Naive B cell (primary cell): ENCODE measurements around the gene S100A8. TPM values are rescaled to one million over a fixed set of nuclear protein-coding genes. Genes with fewer than 3 reads are reported as not detected.

Experiments
- ATAC-seq, 2 donors: fragments of 150-1000 bp; cut with Tn5 transposase; 2 replicates each; pipeline ENCODE4 v1.10.0; 2021; ENCODE audit warnings: low read depth in 2 of 2, mild to moderate bottlenecking in 2 of 2, moderate library complexity in 2 of 2
- DNase-seq: peaks from one replicate; pipeline ENCODE4 v3.0.0; 2022
- H3K27ac Mint-ChIP-seq, 6 donors: one replicate each; pipeline ENCODE4 v1.8.0; 2020 to 2022; ENCODE audit warnings: mild to moderate bottlenecking in 6 of 6, mixed read lengths in 6 of 6, moderate library complexity in 5 of 6, inconsistent platforms in 2 of 6
- H3K27me3 Mint-ChIP-seq, 3 donors: one replicate each; pipeline ENCODE4 v1.8.0; 2021 to 2022; ENCODE audit warnings: mixed read lengths in 3 of 3, mild to moderate bottlenecking in 1 of 3
- H3K36me3 Mint-ChIP-seq, 2 donors: one replicate each; pipeline ENCODE4 v1.8.0; 2020 to 2022; ENCODE audit warnings: mixed read lengths in 2 of 2, inconsistent platforms in 1 of 2, mild to moderate bottlenecking in 1 of 2
- H3K4me1 Mint-ChIP-seq, 3 donors: one replicate each; pipeline ENCODE4 v1.8.0; 2020 to 2022; ENCODE audit warnings: mixed read lengths in 3 of 3, inconsistent platforms in 1 of 3, mild to moderate bottlenecking in 1 of 3, moderate library complexity in 1 of 3
- H3K4me3 Mint-ChIP-seq, 8 donors: one replicate each; pipeline ENCODE4 v1.8.0; 2020 to 2022; ENCODE audit warnings: mild to moderate bottlenecking in 8 of 8, mixed read lengths in 8 of 8, moderate library complexity in 8 of 8, inconsistent platforms in 2 of 8
- H3K9me3 Mint-ChIP-seq, 7 donors: one replicate each; pipeline ENCODE4 v1.8.0; 2020 to 2022; ENCODE audit warnings: mixed read lengths in 7 of 7, mild to moderate bottlenecking in 5 of 7, inconsistent platforms in 2 of 7, moderate library complexity in 1 of 7
- polyA plus RNA-seq, 6 donors: library from polyadenylated mRNA; unstranded; fragments of 300-500 nt; fragmentation: Illumina TruSeq; gene quantifications; one replicate each; pipeline ENCODE4 v1.2.3, GENCODE V29; 2021; ENCODE audit warnings: low read depth in 6 of 6

The S100A8 gene
- polyA plus RNA-seq, 6 donors from 2014 or later = 6.3 to 131 (median 36.3) TPM

GRCh38 chr1:153360592-153361479 lies 30.0 kb downstream of the S100A8 start:
- H3K9me3 Mint-ChIP-seq = no peaks in the 10 kb centered on the region
- peaks cover 14 to 23% (median 21%) of the 10 kb centered on the region in 3 donors for H3K4me1 Mint-ChIP-seq
- H3K27ac Mint-ChIP-seq = no peak overlapping the region
- no peak overlapping the region for H3K4me3 Mint-ChIP-seq
- DNase-seq = no peak
- peaks cover 30 to 73% (median 70%) of the 10 kb centered on the region in 3 donors for H3K27me3 Mint-ChIP-seq
- no peaks in the 10 kb centered on the region for H3K36me3 Mint-ChIP-seq
- no peak for ATAC-seq

GRCh38 chr1:153360190-153360589 lies 30.7 kb downstream of the S100A8 start:
- no peaks in the 10 kb centered on the region for H3K9me3 Mint-ChIP-seq
- no peaks in the 10 kb centered on the region for H3K36me3 Mint-ChIP-seq
- H3K27ac Mint-ChIP-seq = no peak overlapping the region
- H3K4me3 Mint-ChIP-seq = no peak overlapping the region
- ATAC-seq (no peak), DNase-seq (no peak)
- H3K4me1 Mint-ChIP-seq = peaks cover 14 to 23% (median 21%) of the 10 kb centered on the region in 3 donors
- H3K27me3 Mint-ChIP-seq = peaks cover 29 to 70% (median 67%) of the 10 kb centered on the region in 3 donors

DNA sequence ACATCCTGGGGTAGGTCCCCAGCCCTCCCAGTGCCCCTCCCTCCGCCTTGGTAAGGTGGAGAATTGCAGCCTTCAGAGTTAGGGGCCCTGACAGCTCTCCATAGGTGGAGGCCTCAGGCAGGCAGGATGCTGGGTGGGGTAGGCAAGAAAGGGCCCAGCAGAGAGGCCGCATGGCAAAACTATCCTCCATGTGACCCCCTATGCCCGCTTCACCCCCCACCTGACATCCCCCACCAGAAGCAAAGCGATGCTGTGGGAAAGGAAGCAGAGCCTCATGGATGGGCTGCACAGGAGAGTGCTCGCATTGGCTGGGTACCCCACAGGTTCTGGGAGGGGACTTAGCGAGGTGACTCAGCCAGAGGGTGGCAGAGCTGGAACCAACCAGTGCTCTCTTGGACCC lies 31.6 kb downstream of the S100A8 start:
- Mint-ChIP-seq H3K9me3 (no peaks in the 10 kb centered on the region), H3K27me3 (peaks cover 29 to 69% (median 68%) of the 10 kb centered on the region in 3 donors), H3K36me3 (no peaks in the 10 kb centered on the region), H3K27ac (no peak overlapping the region), H3K4me1 (peaks cover 14 to 23% (median 21%) of the 10 kb centered on the region in 3 donors), H3K4me3 (no peak overlapping the region)
- no peak for DNase-seq
- no peak for ATAC-seq

- Mint-ChIP-seq H3K27ac (no peak overlapping the region), H3K27me3 (peaks cover 32 to 67% (median 66%) of the 10 kb centered on the region in 3 donors), H3K4me1 (peaks cover 14 to 23% (median 21%) of the 10 kb centered on the region in 3 donors), H3K36me3 (no peaks in the 10 kb centered on the region), H3K9me3 (no peaks in the 10 kb centered on the region), H3K4me3 (no peak overlapping the region)
- ATAC-seq (no peak), DNase-seq (no peak)
These were observed 32.2 kb downstream of the S100A8 start for GRCh38 chr1:153358691-153358975.

- Mint-ChIP-seq H3K9me3 (no peaks in the 10 kb centered on the region), H3K4me1 (peaks cover 14 to 23% (median 21%) of the 10 kb centered on the region in 3 donors), H3K27ac (peak within 1 kb of the TSS in 2 of 6 donors; percentile 22 to 83), H3K4me3 (peak within 1 kb of the TSS in 2 of 8 donors; percentile 55 to 65), H3K36me3 (no peaks in the 10 kb centered on the region), H3K27me3 (peaks cover 32 to 66% (median 61%) of the 10 kb centered on the region in 3 donors)
- DNase-seq (no peak), ATAC-seq (no peak)
These were observed 32.8 kb downstream of the S100A8 start, which contains the start of gene S100A9 for GRCh38 chr1:153357853-153358690. TSS of gene S100A9 (plus strand) at chr1:153357854. CDS start at chr1:153358284, 430 bp downstream.

DNA sequence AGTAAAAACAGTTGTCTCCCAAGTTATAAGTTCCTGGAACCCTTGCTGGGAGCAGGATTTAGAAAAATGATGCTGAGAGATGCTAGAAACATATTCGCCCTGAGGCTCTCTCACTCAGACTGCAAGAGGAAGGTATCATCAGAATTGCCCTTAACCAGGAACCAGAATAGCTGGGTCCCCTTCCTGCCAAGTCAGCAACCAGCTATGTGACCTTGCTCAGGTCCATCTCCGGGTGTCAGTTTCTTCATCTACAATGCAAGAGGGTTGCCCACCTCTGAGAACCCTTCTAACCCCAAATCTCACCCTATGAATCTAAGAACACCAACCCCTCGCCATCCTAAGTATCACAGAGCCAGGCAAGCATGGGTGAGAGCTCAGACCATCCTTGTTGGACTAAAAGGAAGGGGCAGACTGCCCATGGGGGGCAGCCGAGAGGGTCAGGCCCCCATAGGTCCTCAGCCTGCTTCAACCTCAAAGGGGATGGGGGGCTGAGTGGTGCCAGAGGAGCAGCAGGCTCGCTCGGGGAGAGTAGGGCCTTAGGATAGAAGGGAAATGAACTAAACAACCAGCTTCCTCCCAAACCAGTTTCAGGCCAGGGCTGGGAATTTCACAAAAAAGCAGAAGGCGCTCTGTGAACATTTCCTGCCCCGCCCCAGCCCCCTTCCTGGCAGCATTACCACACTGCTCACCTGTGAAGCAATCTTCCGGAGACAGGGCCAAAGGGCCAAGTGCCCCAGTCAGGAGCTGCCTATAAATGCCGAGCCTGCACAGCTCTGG lies 33.6 kb downstream of the S100A8 start:
- DNase-seq (no peak), ATAC-seq (peak in 1 of 2 donors; percentile 25)
- no peak overlapping the region for H3K4me3 Mint-ChIP-seq
- H3K27ac Mint-ChIP-seq = peak overlapping the region in 2 of 6 donors; percentile 22
- H3K4me1 Mint-ChIP-seq = peaks cover 14 to 23% (median 21%) of the 10 kb centered on the region in 3 donors
- H3K27me3 Mint-ChIP-seq = peaks cover 29 to 66% (median 53%) of the 10 kb centered on the region in 3 donors
- H3K36me3 Mint-ChIP-seq = no peaks in the 10 kb centered on the region
- H3K9me3 Mint-ChIP-seq = no peaks in the 10 kb centered on the region

- no peak for ATAC-seq
- Mint-ChIP-seq H3K36me3 (no peaks in the 10 kb centered on the region), H3K4me3 (no peak overlapping the region), H3K27ac (peak overlapping the region in 1 of 6 donors; percentile 22), H3K9me3 (no peaks in the 10 kb centered on the region), H3K27me3 (peaks cover 29 to 60% (median 53%) of the 10 kb centered on the region in 3 donors), H3K4me1 (peaks cover 14 to 23% (median 21%) of the 10 kb centered on the region in 3 donors)
- no peak for DNase-seq
These were observed 34.3 kb downstream of the S100A8 start for GRCh38 chr1:153356392-153357075.

GRCh38 chr1:153355445-153356071 lies 35.3 kb downstream of the S100A8 start:
- DNase-seq (no peak), ATAC-seq (peak; percentile 43 to 50)
- Mint-ChIP-seq H3K27me3 (peaks cover 29 to 57% (median 45%) of the 10 kb centered on the region in 3 donors), H3K27ac (no peak overlapping the region), H3K4me3 (no peak overlapping the region), H3K9me3 (no peaks in the 10 kb centered on the region), H3K36me3 (no peaks in the 10 kb centered on the region), H3K4me1 (peaks cover 14 to 23% (median 21%) of the 10 kb centered on the region in 3 donors)

- DNase-seq (no peak), ATAC-seq (no peak)
- Mint-ChIP-seq H3K4me3 (no peak overlapping the region), H3K27me3 (peaks cover 35 to 66% (median 45%) of the 10 kb centered on the region in 3 donors), H3K4me1 (peaks cover 14 to 23% (median 21%) of the 10 kb centered on the region in 3 donors), H3K36me3 (no peaks in the 10 kb centered on the region), H3K27ac (no peak overlapping the region), H3K9me3 (no peaks in the 10 kb centered on the region)
These were observed 36.2 kb downstream of the S100A8 start for GRCh38 chr1:153354515-153355193.

GRCh38 chr1:153353226-153353947 lies 37.5 kb downstream of the S100A8 start:
- no peak overlapping the region for H3K4me3 Mint-ChIP-seq
- peaks cover 14 to 20% (median 20%) of the 10 kb centered on the region in 3 donors for H3K4me1 Mint-ChIP-seq
- no peaks in the 10 kb centered on the region for H3K9me3 Mint-ChIP-seq
- H3K36me3 Mint-ChIP-seq = no peaks in the 10 kb centered on the region
- ATAC-seq (no peak), DNase-seq (no peak)
- H3K27me3 Mint-ChIP-seq = peaks cover 46 to 73% (median 53%) of the 10 kb centered on the region in 3 donors
- peak overlapping the region in 1 of 6 donors; percentile 61 for H3K27ac Mint-ChIP-seq

- DNase-seq (peak; percentile 32), ATAC-seq (peak; percentile 40 to 64)
- Mint-ChIP-seq H3K27ac (no peak overlapping the region), H3K9me3 (no peaks in the 10 kb centered on the region), H3K4me3 (no peak overlapping the region), H3K4me1 (peaks cover 6 to 12% (median 12%) of the 10 kb centered on the region in 3 donors), H3K36me3 (no peaks in the 10 kb centered on the region), H3K27me3 (peaks cover 48 to 73% (median 53%) of the 10 kb centered on the region in 3 donors)
These were observed 38.4 kb downstream of the S100A8 start for GRCh38 chr1:153352523-153352922.
